Muscle of back (tissue), 13 donors: ENCODE results near the gene TRMT5. TPM values are rescaled to one million over a fixed set of nuclear protein-coding genes. Genes with fewer than 3 reads are reported as not detected.

Source experiments
- DNase-seq, 3 donors: peaks; one replicate each; pipeline versions ENCODE4 v3.0.0 to v3.0.0-alpha.2; 2013
- long read RNA-seq, 9 donors: transcript quantifications; one replicate each; lab custom pipeline, GENCODE V29; 2026
- polyA plus RNA-seq, 10 donors: library from polyadenylated mRNA; unstranded; fragments of 120-200 nt; gene quantifications; one replicate each; pipeline ENCODE4 v1.2.1, GENCODE V29; 2013; ENCODE audit not compliant: insufficient read length in 10 of 10

The TRMT5 gene
- 10 to 100 TPM; 15.1 to 24.6 (median 18.5) TPM for polyA plus RNA-seq
- long read RNA-seq, donor 1, full-length matches to known transcripts = 4 of 21 reads
- long read RNA-seq, donor 1, partial matches to known transcripts = 17 of 21 reads
- long read RNA-seq, donor 1, other reads (novel, unspliced or antisense) = 0 of 21 reads
- long read RNA-seq, donor 2, full-length matches to known transcripts = 3 of 3 reads
- long read RNA-seq, donor 2, partial matches to known transcripts = 0 of 3 reads
- long read RNA-seq, donor 2, other reads (novel, unspliced or antisense) = 0 of 3 reads
- long read RNA-seq, donor 3 = 0 reads
- long read RNA-seq, donor 4, full-length matches to known transcripts = 2 of 14 reads
- long read RNA-seq, donor 4, partial matches to known transcripts = 12 of 14 reads
- long read RNA-seq, donor 4, other reads (novel, unspliced or antisense) = 0 of 14 reads
- long read RNA-seq, donor 5, full-length matches to known transcripts = 2 of 14 reads
- long read RNA-seq, donor 5, partial matches to known transcripts = 12 of 14 reads
- long read RNA-seq, donor 5, other reads (novel, unspliced or antisense) = 0 of 14 reads
- long read RNA-seq, donor 6, full-length matches to known transcripts = 2 of 20 reads
- long read RNA-seq, donor 6, partial matches to known transcripts = 18 of 20 reads
- long read RNA-seq, donor 6, other reads (novel, unspliced or antisense) = 0 of 20 reads
- long read RNA-seq, donor 7, full-length matches to known transcripts = 3 of 16 reads
- long read RNA-seq, donor 7, partial matches to known transcripts = 13 of 16 reads
- long read RNA-seq, donor 7, other reads (novel, unspliced or antisense) = 0 of 16 reads
- long read RNA-seq, donor 8, full-length matches to known transcripts = 2 of 16 reads
- long read RNA-seq, donor 8, partial matches to known transcripts = 14 of 16 reads
- long read RNA-seq, donor 8, other reads (novel, unspliced or antisense) = 0 of 16 reads
- long read RNA-seq, donor 9 = 0 reads

GRCh38 chr14:60980811-60981632 is at the start of gene TRMT5, which contains the start of gene SLC38A6:
Gene TRMT5, minus strand, starts transcription at chr14:60981079. Its CDS starts 106 bp downstream, at chr14:60980973.
Gene SLC38A6, plus strand, starts transcription at chr14:60981245. Its CDS starts 33 bp downstream, at chr14:60981278.
- peak; percentile 95 to 99 (median 95) for DNase-seq

- no peak for DNase-seq
These were observed 45.6 kb upstream of the TRMT5 start for GRCh38 chr14:61026526-61026925.

GRCh38 chr14:61025251-61026223 is 44.7 kb upstream of the TRMT5 start:
- peak; percentile 74 to 84 (median 76) for DNase-seq

- no peak for DNase-seq
These were observed 38.7 kb upstream of the TRMT5 start for GRCh38 chr14:61019537-61019936.

GRCh38 chr14:61003571-61003970 is 22.7 kb upstream of the TRMT5 start:
- no peak for DNase-seq

- DNase-seq = no peak
These were observed 18.7 kb upstream of the TRMT5 start for GRCh38 chr14:60999536-60999935.

- DNase-seq = no peak
These were observed 17.7 kb upstream of the TRMT5 start for GRCh38 chr14:60998617-60999016.

GRCh38 chr14:60989599-60989998 is 8.7 kb upstream of the TRMT5 start:
- DNase-seq = peak in 1 of 3 donors; percentile 39

- DNase-seq = no peak
These were observed 5.6 kb upstream of the TRMT5 start for GRCh38 chr14:60986500-60986899.

GRCh38 chr14:60984196-60984595 is 3.3 kb upstream of the TRMT5 start:
- no peak for DNase-seq

- peak in 2 of 3 donors; percentile 52 to 74 for DNase-seq
These were observed 965 bp upstream of the TRMT5 start for GRCh38 chr14:60981633-60982455.

GRCh38 chr14:60977847-60978246 is 3.0 kb downstream of the TRMT5 start:
- peak in 1 of 3 donors; percentile 48 for DNase-seq

GRCh38 chr14:60975551-60975950 is 5.3 kb downstream of the TRMT5 start:
- DNase-seq = no peak

GRCh38 chr14:60974090-60974651 is 6.7 kb downstream of the TRMT5 start:
- peak in 1 of 3 donors; percentile 26 for DNase-seq

- no peak for DNase-seq
These were observed 7.8 kb downstream of the TRMT5 start for GRCh38 chr14:60973070-60973469.

GRCh38 chr14:60972295-60972694 is 8.6 kb downstream of the TRMT5 start:
- no peak for DNase-seq

GRCh38 chr14:60971271-60971670 is 9.6 kb downstream of the TRMT5 start:
- DNase-seq = no peak

GRCh38 chr14:60970146-60970545 is 10.7 kb downstream of the TRMT5 start:
- no peak for DNase-seq

- DNase-seq = no peak
These were observed 12.2 kb downstream of the TRMT5 start for GRCh38 chr14:60968671-60969070.
